ENCODE measurements around the gene SYCN. TPM values are rescaled to one million over a fixed set of nuclear protein-coding genes. Genes with fewer than 3 reads are reported as not detected.
"Not testable (repeated sequence)": the region's sequence is repeated elsewhere in the genome, so short reads cannot be mapped to it uniquely, and the experiment has no call there.

SYCN gene
- total RNA-seq, 1 donor from 2014 or later: not detected

GRCh38 chr19:39248806-39249205 lies 44.7 kb upstream of the SYCN start, which contains the start of gene IFNL4:
IFNL4 (minus strand) TSS chr19:39248856.
- H3K4me1 ChIP-seq: no peaks in the 10 kb centered on the region
- H3K27ac ChIP-seq: no peak within 1 kb of the TSS
- no peak within 1 kb of the TSS for H3K4me3 ChIP-seq
- DNase-seq: no peak
- intact Hi-C loops (cut with DNase I): no loop called here
- H3K9me3 ChIP-seq: no peaks in the 10 kb centered on the region
- H3K27me3 ChIP-seq: peaks cover 35% of the 10 kb centered on the region
- no peaks in the 10 kb centered on the region for H3K36me3 ChIP-seq
- no peak for TF ChIP-seq CTCF (IDR thresholded peaks at IDR 0.05)
- ATAC-seq: no peak

DNA sequence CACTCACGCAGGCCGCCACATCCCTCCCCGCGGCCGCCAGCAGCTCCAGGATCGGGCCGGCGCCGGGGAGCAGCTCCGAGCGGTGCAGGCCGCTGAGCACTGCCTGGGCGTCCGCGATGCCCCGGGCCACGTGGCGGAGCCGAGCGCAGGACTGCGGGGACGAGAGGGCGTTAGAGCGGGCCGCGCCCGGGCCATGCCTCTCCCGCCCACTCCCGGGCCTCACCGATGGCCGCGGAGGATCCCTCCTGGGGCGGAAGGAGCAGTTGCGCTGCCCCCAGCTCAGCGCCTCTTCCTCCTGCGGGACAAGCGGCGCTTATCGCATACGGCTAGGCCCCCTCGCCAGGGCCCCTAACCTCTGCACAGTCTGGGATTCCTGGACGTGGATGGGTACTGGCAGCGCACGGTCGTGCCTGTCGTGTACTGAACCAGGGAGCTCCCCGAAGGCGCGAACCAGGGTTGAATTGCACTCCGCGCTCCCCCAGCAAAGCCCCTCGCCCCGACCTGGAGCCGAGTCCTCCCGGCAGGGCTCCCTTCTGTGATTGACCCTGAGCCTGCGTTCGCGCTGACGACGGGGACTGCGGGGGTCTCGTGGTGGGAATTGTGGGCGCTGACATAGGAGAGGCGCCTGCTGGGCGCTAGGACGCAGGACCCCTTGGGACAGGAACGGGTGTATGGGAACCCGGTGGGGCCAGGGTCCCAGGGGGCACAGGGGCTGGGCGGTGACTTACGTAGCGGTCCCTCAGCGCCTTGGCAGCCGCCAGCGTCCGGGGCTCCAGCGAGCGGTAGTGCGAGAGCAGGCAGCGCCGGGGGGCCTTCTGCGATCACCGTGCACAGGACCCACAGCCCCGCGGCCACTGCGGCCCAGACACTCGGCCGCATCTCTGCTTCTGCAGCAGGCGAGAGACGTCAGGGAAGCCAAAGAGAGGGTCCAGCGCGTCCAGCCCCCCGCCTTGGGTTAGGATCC lies 43.9 kb upstream of the SYCN start:
- H3K36me3 ChIP-seq: no peaks in the 10 kb centered on the region
- intact Hi-C loops (cut with DNase I): no loop called here
- no peaks in the 10 kb centered on the region for H3K9me3 ChIP-seq
- no peak overlapping the region for H3K4me3 ChIP-seq
- H3K4me1 ChIP-seq: no peaks in the 10 kb centered on the region
- ATAC-seq: peak; percentile 70
- no peak overlapping the region for H3K27ac ChIP-seq
- DNase-seq: peak; percentile 64
- H3K27me3 ChIP-seq: peaks cover 35% of the 10 kb centered on the region
- no peak for TF ChIP-seq CTCF (IDR thresholded peaks at IDR 0.05)

DNA sequence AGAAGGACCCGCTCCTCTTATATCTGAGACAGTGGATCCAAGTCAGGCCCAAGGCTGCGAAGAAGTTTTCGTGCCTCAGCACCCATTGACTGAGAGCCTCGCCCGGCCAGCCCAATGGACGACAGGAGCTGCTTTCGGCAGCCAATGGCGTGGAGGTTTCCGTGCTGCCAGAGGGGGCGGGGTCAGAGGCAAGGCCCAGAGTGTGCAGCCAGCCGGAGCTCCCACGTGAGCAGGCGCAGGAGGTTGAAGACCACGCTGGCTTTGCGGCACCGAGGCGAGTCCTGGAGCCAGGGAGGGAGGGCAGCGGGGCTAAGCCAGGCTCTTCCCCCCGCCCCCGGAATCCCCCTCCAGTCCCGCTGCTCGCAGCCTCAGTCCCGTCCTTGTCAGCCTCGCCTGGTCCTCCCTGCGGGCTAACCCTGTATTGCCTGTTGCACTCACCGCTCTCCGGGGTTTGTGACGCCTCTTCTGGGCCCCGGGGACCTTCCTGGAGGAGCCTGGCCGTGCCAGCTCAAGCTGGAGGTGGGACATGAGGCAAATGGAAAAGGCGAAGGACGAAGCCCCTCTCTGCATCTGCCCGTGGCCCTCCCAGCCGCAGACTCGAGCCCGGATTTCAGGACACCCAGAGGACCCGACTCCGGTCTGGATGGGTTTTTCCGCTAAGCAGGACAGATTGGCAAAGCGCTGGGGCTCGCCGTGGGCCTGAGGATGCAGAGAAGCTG lies 43.0 kb upstream of the SYCN start:
- Histone ChIP-seq H3K27ac (no peak overlapping the region), H3K9me3 (no peaks in the 10 kb centered on the region), H3K4me3 (no peak overlapping the region), H3K36me3 (no peaks in the 10 kb centered on the region), H3K27me3 (peaks cover 35% of the 10 kb centered on the region), H3K4me1 (no peaks in the 10 kb centered on the region)
- no peak for TF ChIP-seq CTCF (IDR thresholded peaks at IDR 0.05)
- DNase-seq (peak; percentile 68), ATAC-seq (peak; percentile 53)
- intact Hi-C loops (cut with DNase I): no loop called here

GRCh38 chr19:39245166-39245565 lies 41.1 kb upstream of the SYCN start:
- H3K4me3 ChIP-seq; DNase-seq; H3K9me3 ChIP-seq; H3K4me1 ChIP-seq; ATAC-seq; H3K27ac ChIP-seq; intact Hi-C loops (cut with DNase I); H3K36me3 ChIP-seq: not testable (repeated sequence)
- peaks cover 35% of the 10 kb centered on the region for H3K27me3 ChIP-seq

GRCh38 chr19:39244410-39245100 lies 40.5 kb upstream of the SYCN start, which contains the start of gene IFNL3:
IFNL3 (minus strand) TSS chr19:39245006; CDS start chr19:39244967, 39 bp downstream.
- H3K4me3 ChIP-seq; ATAC-seq; DNase-seq; H3K4me1 ChIP-seq; intact Hi-C loops (cut with DNase I); H3K36me3 ChIP-seq; H3K27ac ChIP-seq; H3K9me3 ChIP-seq: not testable (repeated sequence)
- H3K27me3 ChIP-seq: peaks cover 29% of the 10 kb centered on the region

DNA sequence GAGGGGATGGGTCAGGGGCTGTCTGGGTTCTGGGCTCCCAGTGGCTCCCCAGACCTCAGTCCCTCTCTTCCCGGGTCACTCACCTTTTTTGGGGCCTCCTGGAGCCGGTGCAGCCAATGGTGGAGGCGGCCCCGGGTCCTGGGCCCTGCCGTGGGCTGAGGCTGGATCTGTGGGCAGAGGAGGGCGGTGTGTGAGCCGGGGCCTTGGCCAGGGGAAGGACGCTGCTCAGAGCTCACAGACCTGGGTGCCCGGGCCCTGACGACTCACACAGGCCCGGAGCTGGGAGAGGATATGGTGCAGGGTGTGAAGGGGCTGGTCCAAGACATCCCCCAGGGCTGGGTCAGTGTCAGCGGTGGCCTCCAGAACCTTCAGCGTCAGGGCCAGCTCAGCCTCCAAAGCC lies 39.7 kb upstream of the SYCN start:
- H3K4me1 ChIP-seq; DNase-seq; ATAC-seq; intact Hi-C loops (cut with DNase I); H3K9me3 ChIP-seq; H3K36me3 ChIP-seq; H3K4me3 ChIP-seq; H3K27ac ChIP-seq: not testable (repeated sequence)
- peaks cover 21% of the 10 kb centered on the region for H3K27me3 ChIP-seq

Data from upper lobe of right lung (tissue), 1 donor.